ENCODE measurements around the gene KRT12. TPM values are rescaled to one million over a fixed set of nuclear protein-coding genes. Genes with fewer than 3 reads are reported as not detected.

KRT12 gene
- total and polyA plus RNA-seq, 8 donors, result not detected

DNA sequence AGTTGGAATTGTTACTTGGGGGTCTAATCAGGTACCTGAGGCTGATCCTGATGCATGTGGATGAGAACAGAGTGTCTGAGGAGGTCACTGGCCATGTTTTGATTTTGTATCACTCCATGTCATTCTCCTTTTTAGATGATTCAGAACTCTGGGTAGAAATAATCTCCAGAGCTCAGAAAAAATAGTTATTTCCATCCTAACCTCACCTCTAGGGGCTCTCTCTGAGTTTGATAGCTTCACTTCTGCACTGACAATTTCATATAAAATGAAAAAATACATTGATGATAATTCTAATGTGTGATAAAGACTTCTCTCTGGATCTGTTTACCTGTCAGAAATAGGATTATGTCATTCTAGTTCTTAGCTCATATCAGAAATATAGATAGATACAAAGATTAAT lies 6.2 kb upstream of the KRT12 start:
- no peaks in the 10 kb centered on the region for H3K4me1 ChIP-seq
- FAIRE-seq, result no peak
- no peak overlapping the region for H3K4me3 ChIP-seq
- intact Hi-C loops (cut with DNase I), result no loop called here
- H3K9me3 ChIP-seq, result no peaks in the 10 kb centered on the region
- DNase-seq, result no peak
- H3K36me3 ChIP-seq, result no peaks in the 10 kb centered on the region
- ATAC-seq, result no peak
- H3K27ac ChIP-seq, result no peak overlapping the region
- TF ChIP-seq CTCF (IDR thresholded peaks at IDR 0.05), result no peak
- no peaks in the 10 kb centered on the region for H3K27me3 ChIP-seq

- H3K9me3 ChIP-seq, result no peaks in the 10 kb centered on the region
- intact Hi-C loops (cut with DNase I), result no loop called here
- no peak overlapping the region for H3K4me3 ChIP-seq
- H3K27ac ChIP-seq, result no peak overlapping the region
- H3K4me1 ChIP-seq, result no peaks in the 10 kb centered on the region
- no peak for TF ChIP-seq CTCF (IDR thresholded peaks at IDR 0.05)
- ATAC-seq (no peak), FAIRE-seq (no peak), DNase-seq (no peak)
- H3K36me3 ChIP-seq, result no peaks in the 10 kb centered on the region
- no peaks in the 10 kb centered on the region for H3K27me3 ChIP-seq
Measured at GRCh38 chr17:40872416-40872815, 5.4 kb upstream of the KRT12 start.

GRCh38 chr17:40871316-40871715 lies 4.3 kb upstream of the KRT12 start:
- intact Hi-C loops (cut with DNase I), result no loop called here
- ATAC-seq (no peak), FAIRE-seq (no peak), DNase-seq (no peak)
- Histone ChIP-seq H3K27ac (no peak overlapping the region), H3K9me3 (no peaks in the 10 kb centered on the region), H3K27me3 (no peaks in the 10 kb centered on the region), H3K36me3 (no peaks in the 10 kb centered on the region), H3K4me3 (no peak overlapping the region), H3K4me1 (no peaks in the 10 kb centered on the region)
- no peak for TF ChIP-seq CTCF (IDR thresholded peaks at IDR 0.05)
- 86 to 93% methylated on average over 7 of the region's 7 CpGs for WGBS, 2 donors

- Histone ChIP-seq H3K4me1 (no peaks in the 10 kb centered on the region), H3K27me3 (no peaks in the 10 kb centered on the region), H3K4me3 (no peak overlapping the region), H3K9me3 (no peaks in the 10 kb centered on the region), H3K27ac (no peak overlapping the region), H3K36me3 (no peaks in the 10 kb centered on the region)
- DNase-seq, result no peak
- ATAC-seq, result no peak
- intact Hi-C loops (cut with DNase I), result no loop called here
- no peak for TF ChIP-seq CTCF (IDR thresholded peaks at IDR 0.05)
- 63 to 72% methylated on average over 4 of the region's 4 CpGs for WGBS, 2 donors
- FAIRE-seq, result no peak
Measured at GRCh38 chr17:40870136-40870535, 3.1 kb upstream of the KRT12 start.

DNA sequence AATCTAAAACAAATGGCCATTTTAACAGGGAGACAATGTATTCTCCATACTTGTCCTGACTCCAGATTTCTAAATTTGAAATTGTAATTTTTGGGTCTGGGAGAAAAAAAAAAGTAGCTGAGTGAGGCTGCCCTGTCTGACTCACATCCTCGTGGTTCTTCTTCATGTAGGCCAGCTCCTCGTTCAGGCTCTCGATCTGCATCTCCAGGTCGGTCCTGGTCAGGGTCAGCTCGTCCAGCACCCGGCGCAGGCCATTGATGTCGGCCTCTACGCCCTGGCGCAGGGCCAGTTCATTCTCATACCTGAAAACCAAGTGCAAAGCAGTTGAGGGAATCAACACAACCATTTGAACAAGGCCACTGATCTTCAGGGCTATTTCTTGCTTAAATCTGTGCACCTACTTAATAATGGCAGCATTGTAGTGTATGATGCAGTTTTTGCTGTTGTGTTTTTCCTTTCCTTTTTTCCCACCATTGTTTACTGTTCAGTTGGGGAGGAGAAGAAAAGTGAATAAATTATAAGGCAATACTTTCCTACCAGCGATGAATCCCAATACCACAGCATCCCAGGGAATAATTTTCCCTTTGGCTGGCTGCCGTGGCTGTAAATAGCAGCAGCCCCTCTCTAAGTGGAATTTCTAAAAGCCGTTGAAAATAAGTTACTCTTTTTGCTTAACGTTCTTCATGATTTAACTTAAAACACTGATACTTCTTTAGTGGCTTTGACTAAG lies 2.2 kb downstream of the KRT12 start:
- no peak overlapping the region for H3K27ac ChIP-seq
- 66 to 80% methylated on average over 14 of the region's 14 CpGs for WGBS, 2 donors
- intact Hi-C loops (cut with DNase I), result no loop called here
- no peak for FAIRE-seq
- no peaks in the 10 kb centered on the region for H3K27me3 ChIP-seq
- ATAC-seq, result no peak
- no peak for DNase-seq
- no peaks in the 10 kb centered on the region for H3K4me1 ChIP-seq
- H3K36me3 ChIP-seq, result no peaks in the 10 kb centered on the region
- H3K4me3 ChIP-seq, result no peak overlapping the region
- TF ChIP-seq CTCF (IDR thresholded peaks at IDR 0.05), result no peak
- H3K9me3 ChIP-seq, result no peaks in the 10 kb centered on the region
